MCF 10A (cell line): ENCODE results near the gene TNIP3. TPM values are rescaled to one million over a fixed set of nuclear protein-coding genes. Genes with fewer than 3 reads are reported as not detected.

Experiments
- Bru-seq: library from RNA; stranded (reverse); fragments of 400-500 nt; gene quantifications from one replicate; lab custom pipeline; 2021; lab: Mats Ljungman, UMichigan
- BruChase-seq, 2 experiments: library from RNA; stranded (reverse); fragments of 400-500 nt; gene quantifications; one replicate each; lab custom pipeline; 2021; lab: Mats Ljungman, UMichigan
- BruUV-seq: library from RNA; stranded (reverse); fragments of 400-500 nt; replicated peaks from 2 replicates; lab custom pipeline; 2021; lab: Mats Ljungman, UMichigan
- CTCF ChIA-PET: fragments of 300-600 bp; sonication (Branson Sonifier 250); formaldehyde crosslinking; extraction: SDS; loops from one replicate; lab custom pipeline; 2021; ENCODE audit warnings: antibody characterized with exemption, inconsistent platforms; lab: Yijun Ruan, JAX
- POLR2A ChIA-PET: fragments of 300-600, 350-650 bp; sonication (Branson Sonifier 250); formaldehyde crosslinking; extraction: SDS; loops from one replicate; lab custom pipeline; 2020; ENCODE audit warnings: antibody characterized with exemption, inconsistent platforms; lab: Yijun Ruan, JAX
- DNase-seq: peaks from one replicate; pipeline ENCODE4 v3.0.0-alpha.2; 2018; ENCODE audit not compliant: unreplicated experiment
- H3K27ac Mint-ChIP-seq: one replicate; pipeline ENCODE4 v1.8.0; 2022; ENCODE audit warnings: mild to moderate bottlenecking, low read depth, mixed read lengths; ENCODE audit not compliant: unreplicated experiment
- H3K27me3 Mint-ChIP-seq: one replicate; pipeline ENCODE4 v1.8.0; 2022; ENCODE audit warnings: mixed read lengths; ENCODE audit not compliant: insufficient read depth, unreplicated experiment
- H3K36me3 Mint-ChIP-seq: one replicate; pipeline ENCODE4 v1.8.0; 2022; ENCODE audit warnings: mild to moderate bottlenecking, moderate library complexity, mixed read lengths; ENCODE audit not compliant: insufficient read depth, unreplicated experiment
- H3K4me1 Mint-ChIP-seq: one replicate; pipeline ENCODE4 v1.8.0; 2022; ENCODE audit warnings: mixed read lengths; ENCODE audit not compliant: insufficient read depth, unreplicated experiment
- H3K4me3 Mint-ChIP-seq: one replicate; pipeline ENCODE4 v1.8.0; 2022; ENCODE audit warnings: mild to moderate bottlenecking, moderate library complexity, mixed read lengths; ENCODE audit not compliant: unreplicated experiment
- H3K9me3 Mint-ChIP-seq: one replicate; pipeline ENCODE4 v1.8.0; 2022; ENCODE audit warnings: mixed read lengths; ENCODE audit not compliant: unreplicated experiment
- intact Hi-C: fragments of 100-400 bp; cut with micrococcal nuclease; formaldehyde crosslinking; loops from 2 replicates; pipeline ENCODE4 v1.14.1; 2022
- long read RNA-seq: library from polyadenylated mRNA; stranded (forward); transcript quantifications from one replicate; pipeline ENCODE4 v2.0.0, GENCODE V29; 2022
- total RNA-seq: library from RNA; stranded (reverse); gene quantifications from 2 replicates; pipeline ENCODE4 v1.2.3, GENCODE V29; 2022
- TF ChIP-seq, protein P1 (sequence below): fragments of 200-600 bp; IDR thresholded peaks from one replicate; pipeline ENCODE4 v1.8.0; 2022; ENCODE audit warnings: antibody characterized with exemption, mild to moderate bottlenecking; ENCODE audit not compliant: unreplicated experiment

The TNIP3 gene, protein sequence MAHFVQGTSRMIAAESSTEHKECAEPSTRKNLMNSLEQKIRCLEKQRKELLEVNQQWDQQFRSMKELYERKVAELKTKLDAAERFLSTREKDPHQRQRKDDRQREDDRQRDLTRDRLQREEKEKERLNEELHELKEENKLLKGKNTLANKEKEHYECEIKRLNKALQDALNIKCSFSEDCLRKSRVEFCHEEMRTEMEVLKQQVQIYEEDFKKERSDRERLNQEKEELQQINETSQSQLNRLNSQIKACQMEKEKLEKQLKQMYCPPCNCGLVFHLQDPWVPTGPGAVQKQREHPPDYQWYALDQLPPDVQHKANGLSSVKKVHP
- 2.0 and 2.1 TPM in 2 replicates for total RNA-seq
- percentile 31 among the genes with signal in this experiment for Bru-seq, nascent RNA
- percentile 27 among the genes with signal in this experiment for BruChase-seq, experiment 1, labeled RNA remaining after a 6-hour chase
- BruChase-seq, experiment 2, labeled RNA remaining after a 2-hour chase: percentile 24 among the genes with signal in this experiment
- long read RNA-seq, partial matches to known transcripts: 2 of 5 reads
- long read RNA-seq, other reads (novel, unspliced or antisense): 3 of 5 reads

DNA sequence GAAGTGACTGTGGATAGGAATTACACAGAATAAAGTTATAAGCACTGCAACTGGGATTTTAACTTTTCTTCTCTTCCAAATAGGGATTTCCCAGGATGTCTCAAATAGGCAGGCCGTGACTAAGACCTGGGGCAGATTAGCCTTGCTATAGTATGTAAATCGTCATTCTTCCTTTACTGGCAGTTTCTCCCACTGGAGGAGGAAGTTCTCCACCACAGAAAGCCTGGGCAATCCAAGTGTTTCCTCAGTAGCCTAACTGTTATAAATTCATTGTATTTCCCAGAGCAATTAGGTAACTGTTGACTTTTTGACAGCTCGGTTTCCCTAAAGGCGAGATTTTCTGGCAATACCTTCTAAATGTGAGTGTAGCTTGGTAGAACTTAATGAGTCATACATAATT lies at the start of gene TNIP3:
TNIP3 (minus strand) TSS at position 31 of the 400 bp plus-strand sequence. CDS start 196 bp downstream, outside the sequence.
- BruUV-seq: no TSS peak
- intact Hi-C loops: no loop called here
- DNase-seq: peak; percentile 92
- no peaks in the 10 kb centered on the region for H3K9me3 Mint-ChIP-seq
- H3K4me3 Mint-ChIP-seq: peak within 1 kb of the TSS; percentile 44
- POLR2A ChIA-PET: interaction anchor here (0.8 kb wide), 1 partner anchor 9 kb away, joined by 3 read pairs; no protein-coding TSS in a partner anchor
- TF ChIP-seq, protein P1, sequence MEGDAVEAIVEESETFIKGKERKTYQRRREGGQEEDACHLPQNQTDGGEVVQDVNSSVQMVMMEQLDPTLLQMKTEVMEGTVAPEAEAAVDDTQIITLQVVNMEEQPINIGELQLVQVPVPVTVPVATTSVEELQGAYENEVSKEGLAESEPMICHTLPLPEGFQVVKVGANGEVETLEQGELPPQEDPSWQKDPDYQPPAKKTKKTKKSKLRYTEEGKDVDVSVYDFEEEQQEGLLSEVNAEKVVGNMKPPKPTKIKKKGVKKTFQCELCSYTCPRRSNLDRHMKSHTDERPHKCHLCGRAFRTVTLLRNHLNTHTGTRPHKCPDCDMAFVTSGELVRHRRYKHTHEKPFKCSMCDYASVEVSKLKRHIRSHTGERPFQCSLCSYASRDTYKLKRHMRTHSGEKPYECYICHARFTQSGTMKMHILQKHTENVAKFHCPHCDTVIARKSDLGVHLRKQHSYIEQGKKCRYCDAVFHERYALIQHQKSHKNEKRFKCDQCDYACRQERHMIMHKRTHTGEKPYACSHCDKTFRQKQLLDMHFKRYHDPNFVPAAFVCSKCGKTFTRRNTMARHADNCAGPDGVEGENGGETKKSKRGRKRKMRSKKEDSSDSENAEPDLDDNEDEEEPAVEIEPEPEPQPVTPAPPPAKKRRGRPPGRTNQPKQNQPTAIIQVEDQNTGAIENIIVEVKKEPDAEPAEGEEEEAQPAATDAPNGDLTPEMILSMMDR: no peak
- peaks cover 24% of the 10 kb centered on the region for H3K4me1 Mint-ChIP-seq
- H3K27ac Mint-ChIP-seq: peak within 1 kb of the TSS; percentile 68
- CTCF ChIA-PET: no interaction called here
- H3K36me3 Mint-ChIP-seq: no peaks in the 10 kb centered on the region
- H3K27me3 Mint-ChIP-seq: no peaks in the 10 kb centered on the region

DNA sequence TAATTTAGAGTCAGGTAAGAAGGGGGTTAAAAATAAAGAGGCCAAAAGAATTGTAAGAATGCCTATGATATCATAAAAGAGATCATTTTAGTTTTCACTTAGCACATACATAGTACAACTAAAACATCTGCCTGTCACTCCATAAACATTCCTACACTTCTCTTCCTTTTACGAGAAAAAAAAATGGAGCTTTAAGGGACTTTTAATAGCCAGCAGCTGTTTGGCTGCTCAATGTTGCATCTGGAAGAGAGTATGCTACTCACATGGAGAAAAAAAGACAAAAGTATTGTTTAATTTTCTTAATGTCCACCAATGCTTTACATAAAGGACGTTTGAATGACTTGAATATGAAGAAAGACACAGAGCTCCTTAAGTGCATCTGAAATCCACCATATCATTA lies 48.7 kb upstream of the TNIP3 start:
- BruUV-seq: no TSS peak
- H3K4me1 Mint-ChIP-seq: no peaks in the 10 kb centered on the region
- H3K27ac Mint-ChIP-seq: no peak overlapping the region
- H3K36me3 Mint-ChIP-seq: no peaks in the 10 kb centered on the region
- H3K9me3 Mint-ChIP-seq: no peaks in the 10 kb centered on the region
- intact Hi-C loops: no loop called here
- ChIA-PET CTCF (interaction anchor here (0.6 to 1.1 kb wide), 2 partner anchors 76 to 86 kb away, joined by 3 read pairs; no protein-coding TSS in a partner anchor), POLR2A (interaction anchor here (0.9 kb wide), 1 partner anchor 9 kb away, joined by 3 read pairs; no protein-coding TSS in a partner anchor)
- DNase-seq: no peak
- TF ChIP-seq, protein P1: no peak
- no peaks in the 10 kb centered on the region for H3K27me3 Mint-ChIP-seq
- no peak overlapping the region for H3K4me3 Mint-ChIP-seq

DNA sequence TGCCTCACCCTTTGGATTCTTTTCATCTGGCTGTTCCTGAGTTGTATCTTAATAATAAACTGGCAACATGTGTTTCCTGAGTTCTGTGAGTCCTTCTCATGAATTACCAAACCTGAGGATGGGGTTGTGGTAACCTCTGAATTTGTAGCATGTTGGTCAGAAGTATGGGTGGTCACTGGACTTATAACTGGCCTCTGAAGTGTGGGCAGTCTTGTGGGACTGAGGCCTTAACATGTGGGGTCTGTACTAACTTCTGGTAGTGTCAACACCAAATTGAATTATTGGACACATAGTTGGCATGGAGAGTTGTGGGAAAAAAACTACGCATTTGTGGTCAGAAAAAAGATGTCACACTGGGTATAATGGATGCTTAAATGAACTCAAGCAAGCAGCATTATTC lies 45.0 kb upstream of the TNIP3 start:
- Mint-ChIP-seq H3K9me3 (no peaks in the 10 kb centered on the region), H3K27ac (no peak overlapping the region), H3K36me3 (no peaks in the 10 kb centered on the region), H3K4me1 (no peaks in the 10 kb centered on the region), H3K27me3 (no peaks in the 10 kb centered on the region), H3K4me3 (no peak overlapping the region)
- ChIA-PET CTCF (interaction anchor here (1.0 kb wide), 1 partner anchor 99 kb away, joined by 3 read pairs; no protein-coding TSS in a partner anchor), POLR2A (no interaction called here)
- no peak for DNase-seq
- intact Hi-C loops: no loop called here
- TF ChIP-seq, protein P1: no peak
- no TSS peak for BruUV-seq
